Ureter (tissue), 1 donor: ENCODE data around the gene PAWR. TPM values are rescaled to one million over a fixed set of nuclear protein-coding genes. Genes with fewer than 3 reads are reported as not detected.
"Not testable (repeated sequence)": the region's sequence is repeated elsewhere in the genome, so short reads cannot be mapped to it uniquely, and the experiment has no call there.

Experiments used
- DNase-seq: peaks from one replicate; pipeline ENCODE4 v3.0.0-alpha.2; 2020; ENCODE audit warnings: low spot score
- total RNA-seq: library from RNA; stranded (reverse); gene quantifications from one replicate; pipeline ENCODE4 v1.2.4, GENCODE V29; 2023
- donor health status: DM: yes; HTN: yes; CAD: no.

Gene PAWR
- total RNA-seq, 1 donor from 2014 or later = 94.1 TPM

DNA sequence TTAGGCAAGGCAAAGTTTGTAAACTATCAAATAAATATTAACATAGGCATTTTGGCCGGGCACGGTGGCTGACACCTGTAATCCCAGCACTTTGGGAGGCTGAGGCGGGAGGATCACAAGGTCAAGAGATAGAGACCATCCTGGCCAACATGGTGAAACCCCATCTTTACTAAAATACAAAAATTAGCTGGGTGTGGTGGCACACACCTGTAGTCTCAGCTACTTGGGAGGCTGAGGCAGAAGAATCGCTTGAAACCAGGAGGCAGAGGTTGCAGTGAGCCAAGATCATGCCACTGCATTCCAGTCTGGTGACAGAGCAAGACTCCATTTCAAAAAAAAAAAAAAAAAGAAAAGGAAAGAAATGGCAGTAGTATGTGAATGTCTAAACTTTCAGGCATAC, 43.9 kb downstream of the PAWR start:
- DNase-seq = not testable (repeated sequence)

DNA sequence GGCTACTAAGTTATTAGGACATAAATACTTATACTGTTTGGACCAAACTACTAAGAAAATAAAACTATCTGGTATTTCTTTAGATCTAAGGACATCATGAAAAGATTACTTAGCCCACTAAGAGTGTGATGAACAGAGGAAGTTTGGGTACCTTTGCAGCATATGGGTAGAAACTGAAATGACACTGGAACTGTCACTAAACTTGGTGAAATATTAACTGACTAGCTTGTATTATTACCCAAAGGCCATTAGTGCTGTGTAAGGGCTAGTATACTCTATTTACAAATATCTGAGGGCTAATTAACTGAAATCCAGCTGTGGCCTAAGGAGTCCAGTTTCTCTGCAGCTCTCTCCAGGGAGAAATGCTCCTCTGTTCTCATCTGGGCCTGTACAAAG, 45.5 kb downstream of the PAWR start:
- no peak for DNase-seq

DNA sequence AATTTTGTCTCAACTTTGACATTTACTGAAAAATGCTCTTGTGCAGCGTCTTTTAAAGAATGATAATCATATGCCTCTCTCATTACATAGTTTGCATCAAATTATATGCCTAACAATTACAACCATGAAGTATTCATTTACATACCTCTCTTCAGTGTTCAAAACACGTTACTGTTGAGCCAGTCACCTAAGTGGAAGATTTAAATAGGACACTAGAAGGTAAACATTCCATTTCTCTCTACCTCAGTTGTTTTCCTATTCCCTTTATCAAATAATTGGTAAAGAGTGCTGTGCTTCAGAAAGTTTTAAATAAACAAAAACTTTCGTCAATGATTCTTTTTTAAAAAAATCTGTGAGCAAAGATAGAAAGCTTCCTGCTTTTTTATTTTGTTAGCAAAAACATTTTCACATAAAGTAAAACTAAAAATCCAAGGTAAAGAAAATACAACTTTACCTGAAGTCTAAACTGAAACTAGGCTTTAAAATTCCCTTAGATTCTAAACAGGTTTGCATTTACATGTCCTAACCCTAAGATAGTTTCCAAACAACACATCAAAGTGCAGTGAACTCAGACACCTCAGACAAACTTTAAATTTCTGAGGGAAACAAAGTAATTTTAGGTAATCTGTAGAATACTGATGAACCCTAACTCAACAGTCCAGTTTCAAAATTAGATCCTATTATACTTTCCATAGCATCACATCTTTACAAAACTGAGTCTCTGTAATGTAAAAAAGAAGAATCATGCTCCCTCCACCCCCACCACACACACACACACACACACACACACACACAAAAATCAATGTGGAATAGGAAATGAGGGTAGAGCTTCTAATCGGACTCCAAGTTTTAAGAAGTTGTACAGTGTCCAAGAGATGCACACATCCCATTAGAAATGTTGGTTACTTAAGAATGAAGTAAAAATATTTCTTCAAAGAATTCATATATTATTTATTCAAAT, 46.2 kb downstream of the PAWR start:
- no peak for DNase-seq

- no peak for DNase-seq
Measured at GRCh38 chr12:79643821-79644220, 46.9 kb downstream of the PAWR start.

- DNase-seq = no peak
Measured at GRCh38 chr12:79638490-79638889, 52.3 kb downstream of the PAWR start.

GRCh38 chr12:79637093-79637492, 53.7 kb downstream of the PAWR start:
- DNase-seq = no peak

GRCh38 chr12:79635676-79636075, 55.1 kb downstream of the PAWR start:
- DNase-seq = no peak

GRCh38 chr12:79634957-79635471, 55.8 kb downstream of the PAWR start:
- DNase-seq = no peak

GRCh38 chr12:79629561-79629960, 61.2 kb downstream of the PAWR start:
- no peak for DNase-seq

DNA sequence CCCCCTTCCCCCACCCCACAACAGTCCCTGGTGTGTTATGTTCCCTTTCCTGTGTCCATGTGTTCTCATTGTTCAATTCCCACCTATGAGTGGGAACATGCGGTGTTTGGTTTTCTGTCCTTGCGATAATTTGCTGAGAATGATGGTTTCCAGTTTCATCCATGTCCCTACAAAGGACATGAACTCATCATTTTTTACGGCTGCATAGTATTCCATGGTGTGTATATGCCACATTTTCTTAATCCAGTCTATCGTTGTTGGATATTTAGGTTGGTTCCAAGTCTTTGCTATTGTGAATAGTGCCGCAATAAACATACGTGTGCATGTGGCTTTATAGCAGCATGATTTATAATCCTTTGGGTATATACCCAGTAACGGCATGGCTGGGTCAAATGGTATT, 64.0 kb downstream of the PAWR start:
- not testable (repeated sequence) for DNase-seq

DNA sequence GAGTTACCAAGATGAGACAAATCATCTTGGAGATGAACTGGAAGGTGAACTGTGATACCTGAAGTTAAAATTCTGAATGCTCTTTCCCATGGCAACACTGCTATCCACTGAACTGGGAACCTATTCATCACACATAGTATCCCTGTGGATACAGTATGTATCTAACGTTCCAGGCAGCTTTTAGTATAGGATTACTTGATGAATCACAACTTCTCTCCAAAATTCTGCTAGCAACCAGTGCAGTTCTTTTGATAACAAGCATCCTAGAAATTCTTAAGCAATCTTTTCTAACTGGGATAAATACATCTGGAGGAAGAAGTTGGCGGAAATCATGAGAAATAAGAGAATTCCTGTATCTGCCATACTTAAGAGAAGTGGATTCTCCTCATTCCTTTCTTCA, 66.4 kb downstream of the PAWR start:
- DNase-seq = no peak

DNA sequence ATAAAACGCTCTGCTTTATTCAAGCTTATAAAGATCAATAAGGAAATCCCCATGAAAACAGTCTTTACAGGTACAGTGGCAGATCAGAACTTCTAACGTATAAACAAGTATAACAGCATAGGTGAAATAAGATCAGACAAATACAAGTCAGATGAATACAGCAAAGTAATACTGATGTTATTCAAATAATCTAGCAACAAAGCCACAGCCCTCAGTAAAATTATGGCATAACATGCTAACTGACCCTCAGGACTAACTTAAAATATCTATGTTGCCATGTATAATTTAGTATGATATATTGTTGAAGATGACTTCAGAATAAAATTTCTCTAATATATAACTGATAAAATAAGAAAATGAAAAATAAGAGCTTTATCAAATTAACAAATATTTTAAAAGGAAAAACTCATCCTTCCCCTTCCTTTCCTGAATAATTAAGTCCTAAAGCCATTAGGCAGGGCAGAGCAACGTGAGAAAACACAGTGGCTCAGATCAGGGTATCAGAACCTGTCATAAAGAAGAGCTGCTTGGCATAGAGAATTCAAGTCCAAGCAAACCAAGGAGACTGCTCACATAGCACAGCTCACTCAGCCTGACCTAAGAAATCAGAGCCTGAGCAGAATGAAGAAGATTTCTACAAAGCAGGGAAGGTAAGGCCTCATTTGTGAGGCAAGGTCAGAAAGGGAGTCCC, 70.7 kb downstream of the PAWR start:
- DNase-seq = no peak

- DNase-seq = no peak
Measured at GRCh38 chr12:79618848-79619404, 71.8 kb downstream of the PAWR start.

DNA sequence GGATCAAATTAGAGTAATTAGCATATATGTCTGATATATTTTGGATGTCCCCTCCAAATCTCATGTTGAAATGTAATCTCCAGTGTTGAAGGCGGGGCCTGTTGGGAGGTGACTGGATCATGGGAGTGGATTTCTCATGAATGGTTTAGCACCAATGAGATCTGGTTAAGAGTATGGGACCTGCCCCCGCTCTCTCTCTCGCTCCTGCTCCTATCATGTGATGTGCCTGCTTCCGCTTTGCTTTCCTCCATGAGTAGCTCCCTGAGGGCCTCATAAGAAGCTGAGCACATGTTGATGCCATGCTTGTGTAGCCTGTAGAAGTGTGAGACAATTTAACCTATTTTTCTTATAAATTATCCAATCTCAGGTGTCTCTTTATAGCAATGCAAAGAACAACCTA, 73.1 kb downstream of the PAWR start:
- no peak for DNase-seq

DNA sequence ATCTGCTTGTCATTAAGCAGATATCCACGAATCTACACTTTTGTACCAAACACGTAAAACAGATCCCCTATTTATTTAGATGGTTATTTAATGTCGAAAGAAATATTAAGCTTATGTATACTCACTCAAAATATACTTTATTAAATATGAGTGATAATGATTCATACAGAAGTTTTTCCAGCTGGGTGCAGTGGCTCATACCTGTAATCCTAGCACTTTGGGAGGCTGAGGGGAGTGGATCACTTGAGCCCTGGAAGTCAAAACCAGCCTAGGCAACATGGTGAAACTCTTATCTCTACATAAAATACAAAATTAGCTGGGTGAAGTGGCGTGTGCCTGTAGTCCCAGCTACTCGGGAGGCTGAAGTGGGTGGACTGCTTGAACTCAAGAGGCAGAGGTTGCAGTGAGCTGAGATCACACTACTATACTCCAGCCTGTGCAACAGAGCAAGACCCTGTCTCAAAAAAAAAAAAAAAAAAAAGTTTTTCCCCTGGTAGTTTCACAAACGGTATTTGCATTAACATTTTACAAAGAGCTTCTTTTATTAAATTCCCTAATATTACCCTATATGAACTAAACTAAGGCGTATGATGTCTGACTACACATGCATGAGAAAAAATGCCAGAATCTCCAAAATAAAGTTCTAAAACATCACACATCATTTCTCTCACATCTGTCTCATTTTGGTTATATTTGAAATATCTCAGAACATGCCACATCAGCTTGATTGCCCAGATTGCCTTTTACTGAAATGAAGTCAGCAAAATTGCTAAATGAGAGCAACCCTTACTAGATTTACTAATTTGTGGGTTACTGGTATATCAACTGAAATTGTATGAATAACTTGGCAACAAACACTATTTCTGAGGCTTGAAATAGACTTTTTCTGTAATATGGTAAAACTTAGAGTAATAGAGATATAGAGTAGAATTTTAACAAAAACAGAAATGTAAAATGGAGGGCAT, 74.9 kb downstream of the PAWR start:
- no peak for DNase-seq

DNA sequence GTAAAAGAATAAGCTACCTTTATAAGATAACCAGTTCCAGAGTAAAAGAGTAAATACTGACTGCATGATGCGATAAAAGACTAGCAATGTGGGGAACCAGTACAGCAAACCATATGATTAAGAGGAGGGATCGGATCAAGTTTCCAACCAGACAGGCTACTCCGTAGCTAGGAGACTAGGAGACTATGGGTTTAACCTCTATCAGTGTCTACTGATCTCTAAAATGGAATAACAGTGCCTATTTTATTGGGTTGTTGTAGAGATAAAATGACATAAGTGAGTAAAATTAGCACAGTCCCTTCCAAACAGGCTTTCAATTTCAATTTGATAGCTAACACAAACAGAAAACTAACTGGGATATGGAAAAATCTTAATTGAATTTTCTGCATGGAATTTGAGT, 76.0 kb downstream of the PAWR start:
- DNase-seq = no peak

DNA sequence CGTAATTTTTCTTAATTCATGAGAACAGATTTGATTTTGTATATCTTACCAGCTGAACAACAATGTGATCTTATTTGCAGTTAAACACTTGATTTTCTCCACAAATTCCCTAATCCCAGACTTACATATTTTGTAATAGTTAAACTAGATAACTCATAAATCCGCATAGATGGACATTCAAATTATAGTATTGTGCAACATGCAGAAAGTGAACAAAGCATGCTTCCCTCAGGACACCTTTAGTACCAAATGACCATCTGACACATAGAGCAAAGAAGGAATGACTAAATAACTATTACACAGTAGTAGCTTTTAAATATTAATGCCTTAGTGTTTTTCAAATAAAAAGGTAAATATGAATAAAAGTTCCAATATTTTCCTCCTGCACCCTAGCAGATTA, 88.9 kb downstream of the PAWR start:
- DNase-seq = no peak

GRCh38 chr12:79597910-79598309, 92.9 kb downstream of the PAWR start:
- DNase-seq = no peak

DNA sequence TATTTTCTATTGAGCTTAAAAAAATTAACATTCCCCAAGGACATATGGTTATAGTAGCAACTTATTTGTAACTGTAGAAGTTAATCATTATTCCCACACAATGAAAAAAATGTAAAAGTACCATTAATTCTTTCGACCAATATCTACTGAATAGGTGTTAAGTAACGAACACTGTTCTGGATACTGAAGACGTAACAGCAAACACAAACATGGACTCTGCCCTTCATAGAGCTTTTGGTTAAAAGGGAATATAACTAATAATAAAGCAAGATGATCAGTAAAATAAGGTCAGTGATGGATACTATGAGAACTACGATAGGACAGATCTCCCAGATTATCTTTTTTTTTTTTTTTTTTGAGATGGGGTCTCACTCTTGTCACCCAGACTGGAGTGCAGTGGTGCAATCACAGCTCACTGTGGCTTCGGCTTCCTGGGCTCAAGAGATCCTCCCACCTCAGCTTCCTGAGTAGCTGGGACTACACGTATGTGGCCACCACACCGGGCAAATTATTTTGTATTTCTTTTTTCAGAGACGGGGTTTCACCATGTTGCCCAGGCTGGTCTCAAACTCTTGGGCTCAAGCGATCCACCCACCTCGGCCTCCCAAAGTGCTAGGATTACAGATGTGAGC, 93.9 kb downstream of the PAWR start:
- no peak for DNase-seq

DNA sequence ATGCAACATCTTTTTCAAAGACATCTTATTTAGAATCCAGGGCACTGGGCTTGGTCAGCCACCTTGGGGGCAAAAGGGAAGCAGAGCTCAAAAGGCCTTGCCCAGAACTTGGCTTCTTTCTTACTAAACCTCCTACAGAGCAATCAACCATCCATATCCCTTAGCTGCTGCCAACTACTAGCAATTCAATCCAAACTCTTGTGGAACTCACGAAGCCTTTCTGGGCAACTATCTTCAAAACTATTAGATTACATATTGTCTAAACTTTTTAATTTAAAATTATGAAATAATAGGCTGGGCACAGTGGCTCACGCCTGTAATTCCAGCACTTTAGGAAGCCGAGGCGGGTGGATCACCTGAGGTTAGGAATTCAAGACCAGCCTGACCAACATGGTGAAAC, 95.5 kb downstream of the PAWR start:
- DNase-seq = no peak

DNA sequence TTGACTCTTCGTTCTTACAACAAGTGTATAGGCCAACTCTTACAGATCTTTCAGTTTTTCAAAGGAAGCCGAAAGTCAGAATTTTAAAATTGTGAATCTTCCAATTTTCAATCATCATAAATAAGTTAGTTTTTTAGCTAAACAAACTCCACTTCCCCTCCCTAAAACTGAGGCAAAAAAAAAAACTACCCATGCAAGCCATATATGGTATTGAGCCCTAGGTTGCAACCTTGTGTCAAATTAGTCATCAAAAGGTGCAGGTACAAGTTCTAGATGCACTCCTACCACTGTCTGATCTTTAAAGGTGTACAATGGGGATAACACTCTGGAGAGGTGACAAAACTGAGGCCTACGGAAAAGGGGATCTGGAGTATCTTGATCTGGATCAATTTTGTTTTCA, 97.9 kb downstream of the PAWR start:
- no peak for DNase-seq
